Skeletal muscle cell (primary cell): ENCODE results near the gene ALDH1A3.

ENCODE experiments used
- DNase-seq: peaks from one replicate; pipeline ENCODE4 v3.0.0-alpha.2; 2010; ENCODE audit warnings: low read depth
- H3K4me3 ChIP-seq: 2 replicates; pipeline ENCODE4 v1.5.1; 2011; ENCODE audit warnings: low read depth, mild to moderate bottlenecking, control low read depth, low read length, moderate library complexity

The ALDH1A3 gene

DNA sequence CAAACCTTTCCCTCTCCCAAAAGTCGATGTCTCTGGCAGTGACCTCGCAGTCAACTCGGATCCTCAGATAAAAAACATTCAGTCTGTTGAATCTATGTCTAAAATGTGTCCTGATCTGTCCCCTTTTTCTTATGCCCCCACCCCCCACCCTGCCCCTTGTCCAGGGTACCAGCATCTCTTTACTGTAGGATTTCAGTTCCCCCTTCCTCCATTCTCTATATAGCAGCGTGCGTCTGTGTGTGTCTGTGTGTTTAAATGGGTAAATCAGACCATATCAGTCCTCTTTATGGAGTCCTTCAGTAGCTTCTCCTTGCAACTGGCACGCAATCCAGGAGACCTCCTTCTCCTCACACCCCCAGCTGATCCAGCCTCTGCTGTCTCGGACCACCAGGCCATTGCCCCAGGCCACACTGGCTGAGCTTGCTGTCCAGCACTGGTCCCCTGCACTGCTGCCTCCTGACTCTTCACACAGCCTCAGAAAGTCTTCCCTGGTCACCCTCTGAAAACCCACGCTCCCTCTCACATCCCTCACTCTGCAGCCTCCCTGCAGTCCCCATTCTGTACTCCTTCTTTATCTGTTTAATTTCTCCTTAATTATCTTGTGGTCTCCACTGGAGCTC lies 41.0 kb downstream of the ALDH1A3 start:
- DNase-seq = no peak
- H3K4me3 ChIP-seq = no peak overlapping the region

DNA sequence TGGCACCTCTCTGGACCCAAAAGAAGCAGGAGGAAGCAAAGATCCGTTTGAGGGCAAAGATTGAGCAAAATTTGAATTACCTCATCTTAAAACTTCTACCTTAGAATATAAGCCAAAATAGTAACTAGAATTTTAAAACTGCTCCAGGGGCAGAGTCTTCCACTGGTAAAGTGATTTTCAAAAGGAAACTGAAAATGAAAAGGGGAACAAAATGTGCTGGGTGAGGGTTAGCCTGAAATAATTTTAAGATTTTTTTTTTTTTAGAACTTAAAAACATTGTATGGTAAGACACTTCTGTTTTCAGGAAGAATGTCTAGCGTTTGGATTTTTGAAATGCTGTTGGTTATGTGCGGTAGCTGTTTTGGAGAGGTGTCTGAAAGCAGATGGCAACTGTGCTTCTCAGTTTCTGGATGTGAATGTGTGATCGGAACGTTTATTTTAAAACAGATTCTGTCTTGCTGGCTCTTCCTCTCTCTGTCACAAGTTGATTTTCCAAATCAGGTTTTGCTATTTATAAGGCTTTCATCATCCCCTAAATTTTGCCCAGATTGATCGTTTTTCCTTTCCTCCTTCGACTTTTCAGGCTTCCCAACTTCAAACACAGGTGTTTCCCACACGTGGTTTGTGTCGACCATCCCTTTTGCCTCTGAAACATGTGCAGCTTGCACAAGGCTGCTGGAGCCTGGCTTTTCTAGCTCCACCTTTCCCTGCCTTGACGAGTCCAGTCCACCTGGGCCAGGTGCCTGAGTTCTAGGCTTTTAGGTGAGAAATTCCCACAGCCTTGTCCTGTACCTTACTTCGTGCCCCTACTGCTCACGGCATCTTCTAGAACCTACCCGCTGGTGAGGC lies 42.8 kb downstream of the ALDH1A3 start:
- no peak overlapping the region for H3K4me3 ChIP-seq
- no peak for DNase-seq

DNA sequence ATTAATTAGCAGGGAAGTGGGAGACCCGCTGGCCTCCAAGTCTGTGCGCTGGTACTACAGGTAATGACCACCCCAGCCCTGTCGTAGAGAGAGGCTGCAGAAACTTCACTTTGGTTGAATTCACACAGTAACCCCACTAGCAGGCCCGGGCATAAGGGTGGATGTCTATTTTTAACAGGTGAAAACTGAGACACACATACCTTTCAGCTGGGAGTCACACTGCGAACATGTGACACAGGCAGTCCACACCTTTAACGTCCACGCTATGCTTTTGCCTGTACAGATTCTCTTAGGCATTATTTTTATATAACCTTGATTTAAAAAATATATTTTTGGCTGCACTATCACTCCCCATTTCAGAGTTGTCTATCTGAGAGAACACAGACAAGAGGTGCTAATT lies 43.4 kb downstream of the ALDH1A3 start:
- no peak for DNase-seq
- no peak overlapping the region for H3K4me3 ChIP-seq

DNA sequence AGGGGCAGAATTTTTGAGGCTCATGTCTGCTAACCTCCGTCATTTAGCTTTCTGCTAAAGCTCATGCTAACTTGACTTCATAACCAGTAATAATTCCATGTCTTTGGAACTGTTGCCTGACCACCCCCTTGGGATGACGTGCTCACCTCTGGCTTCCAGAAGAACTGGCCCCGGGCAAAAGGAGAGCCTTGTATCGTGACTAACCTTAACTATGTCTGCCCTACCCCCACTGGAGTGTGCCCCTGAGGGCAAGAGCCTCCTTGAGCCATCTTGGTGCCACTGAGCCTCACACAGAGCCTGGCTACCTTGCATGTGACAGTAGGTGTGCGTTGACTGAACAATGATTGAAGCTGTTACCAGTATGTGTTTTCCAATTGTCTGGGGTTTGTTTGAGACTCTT lies 44.3 kb downstream of the ALDH1A3 start:
- DNase-seq = no peak

DNA sequence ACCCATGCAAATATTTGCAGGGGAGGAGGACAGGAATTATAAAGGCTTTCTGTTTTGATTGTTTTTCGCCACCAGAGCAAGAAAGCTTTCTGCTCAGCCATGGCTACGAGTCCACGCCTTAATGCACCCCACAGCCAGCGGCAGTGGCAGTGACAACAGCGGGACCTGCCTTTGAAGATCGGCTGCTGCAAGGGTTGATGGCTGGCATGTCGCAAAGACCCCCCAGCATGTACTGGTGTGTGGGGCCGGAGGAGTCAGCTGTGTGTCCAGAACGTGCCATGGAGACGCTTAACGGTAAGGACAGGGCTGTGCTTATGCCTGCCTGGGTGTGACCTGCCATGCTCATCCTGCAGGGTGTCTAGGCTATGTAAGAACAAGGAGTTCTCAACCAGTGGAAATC lies 44.8 kb downstream of the ALDH1A3 start:
- H3K4me3 ChIP-seq = no peak overlapping the region
- DNase-seq = no peak

More for the DNA sequence above, 44.3 kb downstream of the ALDH1A3 start:
- no peak overlapping the region for H3K4me3 ChIP-seq

DNA sequence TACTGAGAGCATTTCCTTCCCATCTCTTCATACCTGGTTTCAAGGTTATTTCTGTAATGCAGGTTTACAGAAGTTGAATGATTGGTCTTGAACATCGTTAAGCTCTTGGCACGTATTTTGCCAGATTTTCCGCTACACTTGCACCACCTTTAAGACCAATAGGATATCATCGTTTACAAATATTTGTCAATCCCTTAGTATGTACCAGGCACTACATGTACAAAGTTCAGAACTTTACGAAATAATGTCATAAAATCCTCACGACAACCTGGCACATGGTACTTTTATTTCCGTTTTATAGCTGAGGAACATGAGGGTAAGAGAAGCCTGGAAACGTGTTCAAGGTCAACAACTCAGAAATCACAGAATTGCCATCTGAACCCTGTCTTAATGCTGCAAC lies 45.8 kb downstream of the ALDH1A3 start:
- no peak overlapping the region for H3K4me3 ChIP-seq
- no peak for DNase-seq

DNA sequence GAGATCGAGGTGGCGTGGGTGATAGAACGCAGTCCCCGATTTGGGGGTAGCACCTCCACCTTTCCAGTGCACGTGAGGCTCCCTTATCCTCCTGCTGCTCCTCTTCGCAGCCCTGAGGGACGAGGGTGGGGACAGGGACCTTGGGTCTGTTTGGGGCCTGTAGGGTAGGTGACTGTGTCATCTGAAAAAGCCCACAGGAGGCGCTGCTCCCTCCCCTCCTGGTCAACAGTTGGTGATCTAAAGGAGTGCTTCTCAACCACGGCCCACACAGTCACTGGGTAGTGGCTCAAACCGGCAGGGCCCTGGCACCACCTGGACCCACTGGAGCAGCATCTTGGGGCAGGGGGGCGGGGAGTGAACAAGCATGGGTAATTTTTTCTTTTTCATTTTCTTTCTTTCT lies 46.6 kb downstream of the ALDH1A3 start:
- DNase-seq = no peak
- H3K4me3 ChIP-seq = no peak overlapping the region

DNA sequence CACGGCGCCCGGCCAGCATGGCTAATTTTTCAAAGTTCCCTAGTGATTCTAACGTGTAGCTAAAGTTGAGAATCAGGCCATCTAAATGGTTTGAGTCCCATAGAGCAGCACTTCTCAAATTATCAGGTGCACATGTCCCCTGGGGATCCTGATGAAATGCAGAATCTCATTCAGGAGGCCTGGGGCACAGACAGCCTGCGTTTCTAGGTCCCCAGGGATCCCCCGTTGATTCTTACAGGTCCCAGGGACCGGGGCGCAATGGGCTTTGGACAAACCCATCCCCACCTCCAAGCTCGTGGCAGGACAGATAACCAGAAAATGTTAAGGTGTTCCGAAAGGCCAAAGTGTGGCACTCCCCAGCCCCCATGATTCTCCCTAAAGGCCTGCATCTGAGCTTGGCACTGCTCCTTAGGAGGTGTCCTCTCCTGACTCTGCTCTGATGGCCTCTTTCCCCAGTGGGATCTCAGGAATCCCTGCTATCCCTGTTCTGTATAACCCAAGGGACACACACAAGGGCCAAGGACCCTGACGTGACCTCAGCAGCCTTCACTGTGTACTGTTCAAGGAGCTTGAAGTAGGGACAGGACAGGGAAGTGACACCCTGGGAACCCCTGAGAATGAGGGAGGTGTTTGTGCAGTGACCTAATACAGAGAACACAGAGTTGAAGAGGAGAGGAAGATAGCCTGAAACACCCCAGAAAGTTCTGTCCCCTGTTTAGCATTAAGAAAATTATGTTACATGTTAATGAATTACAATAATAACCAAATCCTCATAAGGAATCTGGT lies 47.5 kb downstream of the ALDH1A3 start:
- DNase-seq = no peak
- H3K4me3 ChIP-seq = no peak overlapping the region

DNA sequence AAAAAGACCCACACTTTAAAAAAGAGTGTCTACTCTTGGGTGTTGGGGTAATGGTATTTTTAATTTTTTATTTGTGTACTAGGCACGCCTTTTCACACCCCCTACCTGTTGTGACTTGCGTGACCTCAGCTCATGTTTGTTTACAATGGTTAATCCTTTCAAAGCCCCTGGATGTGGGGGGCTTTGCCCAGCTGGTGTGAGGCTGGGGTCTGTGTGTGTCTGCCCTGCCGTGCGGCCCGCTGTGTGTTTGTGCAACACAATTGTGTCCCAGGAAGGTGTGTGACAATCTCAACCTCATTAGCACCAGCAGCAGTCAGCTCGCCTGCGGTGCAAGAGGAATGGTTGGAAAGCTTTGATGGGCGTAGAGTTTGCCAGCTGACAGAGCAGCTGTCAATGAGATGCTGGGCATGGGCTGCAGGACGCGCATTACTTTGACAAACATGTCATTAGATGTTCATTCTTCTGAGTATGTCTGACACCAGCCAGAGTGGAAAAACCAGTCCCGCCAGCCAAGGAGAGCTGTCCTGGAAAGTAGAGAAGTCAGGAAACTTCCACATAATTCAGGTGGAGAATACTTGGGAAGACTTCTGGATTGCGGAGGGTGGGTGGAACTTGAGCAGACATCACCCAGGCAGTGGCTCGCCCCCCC lies 49.1 kb downstream of the ALDH1A3 start:
- DNase-seq = no peak

DNA sequence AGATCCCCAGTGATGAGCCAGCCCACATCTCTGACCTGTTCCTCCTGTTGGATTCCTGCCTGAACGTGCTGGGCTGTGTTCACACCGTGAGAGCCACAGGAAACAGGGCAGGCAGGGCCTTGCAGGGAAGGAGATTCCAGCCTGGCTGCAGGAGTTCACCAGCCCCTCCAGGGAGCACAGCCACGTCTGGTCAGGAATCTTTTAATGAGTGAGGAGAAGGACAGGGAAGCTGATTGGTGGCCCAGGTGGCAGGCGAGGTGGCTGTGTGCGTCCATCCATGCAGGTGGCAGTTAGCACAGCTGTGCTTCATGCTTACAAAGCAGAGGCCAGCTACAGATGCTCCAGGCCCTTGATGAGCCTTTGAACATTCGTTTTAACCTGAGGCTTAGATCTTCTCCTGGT lies 50.0 kb downstream of the ALDH1A3 start:
- H3K4me3 ChIP-seq = no peak overlapping the region
- DNase-seq = no peak

More for the DNA sequence above, 49.1 kb downstream of the ALDH1A3 start:
- no peak overlapping the region for H3K4me3 ChIP-seq

DNA sequence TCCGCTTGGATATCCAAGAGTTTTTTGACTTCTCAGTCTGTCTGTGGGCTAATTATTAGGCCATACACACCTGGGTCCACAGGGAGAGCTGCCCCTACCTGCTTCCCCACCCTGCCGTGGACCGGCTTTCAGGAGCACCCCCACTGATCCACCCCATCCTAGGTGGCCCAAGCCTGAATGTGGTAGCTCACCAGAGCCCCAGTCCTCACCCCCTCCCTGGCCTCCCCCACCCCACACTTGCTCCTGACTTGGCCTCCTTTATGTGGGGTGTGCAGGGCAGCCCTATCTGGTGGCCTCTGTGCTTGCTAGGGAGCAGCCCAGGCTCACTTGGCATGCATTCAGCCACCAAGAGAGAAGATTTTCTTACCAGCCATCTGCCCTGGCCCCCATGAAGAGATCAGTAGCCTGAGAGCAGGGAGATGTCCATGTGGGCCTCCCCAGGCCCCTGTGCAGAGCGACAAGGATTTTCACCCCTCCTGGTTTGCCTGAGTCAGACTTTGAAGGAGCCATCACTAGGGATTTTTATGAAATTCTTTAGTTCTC lies 50.7 kb downstream of the ALDH1A3 start:
- DNase-seq = no peak
- H3K4me3 ChIP-seq = no peak overlapping the region

DNA sequence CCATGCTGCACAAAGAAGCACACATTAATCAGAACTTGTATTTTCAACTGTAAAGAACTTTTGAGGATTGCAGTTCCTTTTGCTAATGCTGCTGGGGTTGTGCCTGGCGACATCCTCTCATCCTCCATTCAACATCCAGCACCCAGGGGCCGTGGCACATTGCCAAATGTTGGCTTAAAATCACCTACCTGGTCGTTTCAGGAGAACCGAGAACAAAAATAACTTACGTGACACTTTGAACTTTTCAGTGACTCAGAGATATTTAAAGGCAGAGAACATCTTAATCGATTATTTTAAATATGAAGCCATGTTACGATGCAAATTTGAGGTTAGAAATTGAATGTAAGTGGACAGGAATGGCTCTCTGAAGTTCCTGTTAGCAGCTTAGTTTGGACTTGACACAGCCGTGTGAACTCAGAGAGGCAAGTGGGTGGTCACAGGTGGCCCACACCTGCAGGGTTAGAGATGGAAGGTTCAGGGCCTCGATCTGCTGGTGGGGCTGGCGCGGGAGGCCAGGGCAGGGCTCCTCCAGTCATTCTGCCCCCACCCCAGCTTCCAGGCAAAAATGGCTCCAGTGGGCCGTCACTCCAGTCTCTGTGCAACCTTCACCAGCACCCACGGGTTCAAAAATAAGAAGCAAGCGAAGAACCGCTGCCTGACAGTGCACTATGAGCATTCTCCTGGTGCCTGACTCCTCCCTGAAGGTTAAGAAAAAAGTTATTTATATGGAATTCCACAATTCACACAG lies 51.7 kb downstream of the ALDH1A3 start:
- no peak overlapping the region for H3K4me3 ChIP-seq
- no peak for DNase-seq

DNA sequence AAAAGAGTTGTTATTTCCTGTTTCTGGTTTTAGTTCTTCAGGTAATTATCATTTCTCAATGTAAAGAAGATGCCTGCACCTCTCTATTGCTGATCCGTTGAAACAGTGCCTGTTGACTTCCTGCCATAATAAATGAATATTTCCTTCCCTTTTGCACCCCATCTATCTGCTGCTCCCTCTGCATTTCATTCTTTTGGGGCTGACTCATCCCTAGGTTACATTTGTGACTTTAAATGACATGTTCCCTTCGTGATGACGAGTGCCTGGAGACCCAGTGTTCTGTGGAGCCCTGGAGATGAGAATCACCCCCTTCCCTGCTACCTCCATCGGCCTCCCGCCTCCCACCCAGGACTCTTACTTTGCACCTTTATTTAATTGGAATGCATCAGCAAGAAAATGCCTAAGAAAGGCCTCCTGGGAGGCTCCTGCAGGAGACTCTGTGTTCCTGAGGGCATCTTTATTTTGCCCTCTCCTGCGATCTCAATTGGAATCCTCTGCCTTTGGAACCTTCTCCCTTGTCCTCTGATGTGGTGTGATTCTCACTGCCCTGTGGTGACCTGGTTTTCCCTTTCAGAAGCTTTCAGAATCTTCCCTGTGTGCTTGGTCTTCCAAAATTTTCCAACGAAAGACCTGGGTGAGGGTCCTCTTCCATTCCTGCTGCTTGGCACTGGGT lies 53.2 kb downstream of the ALDH1A3 start:
- no peak for DNase-seq
- no peak overlapping the region for H3K4me3 ChIP-seq

DNA sequence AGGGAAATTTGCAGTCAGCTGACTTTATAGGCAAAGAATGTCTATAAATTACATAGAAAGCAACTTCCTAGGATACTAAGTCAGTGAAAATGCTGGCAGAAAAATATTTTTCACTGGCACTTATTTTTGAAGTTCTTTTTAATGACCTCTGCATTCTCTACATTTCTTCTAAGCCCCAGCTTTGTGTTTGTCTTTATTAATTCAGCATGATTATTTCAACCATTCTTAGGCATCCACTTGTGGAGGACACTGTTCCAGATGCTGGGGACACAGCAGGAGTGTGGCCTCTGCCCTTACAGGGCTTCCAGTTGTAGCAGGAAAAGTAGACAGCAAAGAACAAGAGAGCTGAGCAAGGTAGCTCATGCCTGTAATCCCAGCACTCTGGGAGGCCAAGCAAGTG lies 54.5 kb downstream of the ALDH1A3 start:
- H3K4me3 ChIP-seq = no peak overlapping the region
- no peak for DNase-seq

DNA sequence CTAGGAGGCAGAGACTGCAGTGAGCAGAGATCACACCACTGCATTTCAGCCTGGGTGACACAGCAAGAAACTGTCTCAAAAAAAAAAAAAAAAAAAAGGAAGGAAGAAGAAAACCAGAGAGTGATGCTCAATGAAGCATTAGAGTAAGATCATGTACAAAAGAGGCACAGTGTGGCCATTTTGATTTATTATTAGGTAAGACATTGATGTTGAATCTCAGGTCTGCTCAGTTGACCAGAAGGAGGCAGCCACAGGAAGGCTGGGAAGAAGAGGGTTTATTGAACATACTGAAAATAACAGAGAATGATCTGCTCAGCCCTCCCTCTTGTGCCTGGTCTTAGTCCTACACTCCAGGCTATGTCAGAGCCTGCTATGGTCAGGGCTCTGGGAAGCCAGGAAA lies 55.1 kb downstream of the ALDH1A3 start:
- no peak for DNase-seq
- no peak overlapping the region for H3K4me3 ChIP-seq

DNA sequence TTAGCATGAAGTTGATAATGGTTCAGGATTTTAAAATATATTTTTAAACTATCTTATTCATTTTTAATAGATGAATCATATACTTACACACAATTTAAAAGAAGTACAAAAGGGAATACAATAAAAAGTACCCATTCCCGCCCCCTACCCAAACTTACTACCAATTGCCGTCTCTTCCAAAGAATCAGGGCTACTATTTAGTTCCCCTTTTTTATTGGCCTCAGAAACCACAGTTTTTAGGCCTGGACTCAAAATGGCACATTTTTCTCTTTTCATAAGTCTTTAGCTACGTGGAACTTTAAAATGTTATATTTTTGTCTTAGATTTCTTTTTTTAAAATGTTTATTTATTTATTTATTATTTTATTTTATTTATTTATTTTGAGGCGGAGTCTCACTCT lies 57.5 kb downstream of the ALDH1A3 start:
- no peak overlapping the region for H3K4me3 ChIP-seq
- DNase-seq = no peak

DNA sequence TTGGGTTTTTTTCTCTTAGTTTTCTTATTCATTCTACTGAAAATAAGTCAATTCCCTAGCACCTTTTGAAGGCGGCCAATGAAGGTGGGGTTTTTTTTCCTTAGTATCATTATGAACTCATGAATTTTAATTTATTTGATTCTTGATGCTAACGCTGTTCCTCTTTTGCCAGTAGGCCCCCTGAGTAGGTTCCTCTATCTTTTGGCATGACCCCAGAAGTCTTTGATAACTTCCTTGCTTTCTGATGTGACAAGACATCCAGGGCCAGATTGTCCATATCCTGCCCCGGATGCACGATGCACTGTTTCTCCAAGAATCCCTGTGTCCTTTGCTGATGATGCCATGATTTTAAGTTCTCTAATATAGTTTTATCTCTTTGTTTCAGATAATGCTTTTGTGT lies 60.2 kb downstream of the ALDH1A3 start:
- H3K4me3 ChIP-seq = no peak overlapping the region
- DNase-seq = no peak

DNA sequence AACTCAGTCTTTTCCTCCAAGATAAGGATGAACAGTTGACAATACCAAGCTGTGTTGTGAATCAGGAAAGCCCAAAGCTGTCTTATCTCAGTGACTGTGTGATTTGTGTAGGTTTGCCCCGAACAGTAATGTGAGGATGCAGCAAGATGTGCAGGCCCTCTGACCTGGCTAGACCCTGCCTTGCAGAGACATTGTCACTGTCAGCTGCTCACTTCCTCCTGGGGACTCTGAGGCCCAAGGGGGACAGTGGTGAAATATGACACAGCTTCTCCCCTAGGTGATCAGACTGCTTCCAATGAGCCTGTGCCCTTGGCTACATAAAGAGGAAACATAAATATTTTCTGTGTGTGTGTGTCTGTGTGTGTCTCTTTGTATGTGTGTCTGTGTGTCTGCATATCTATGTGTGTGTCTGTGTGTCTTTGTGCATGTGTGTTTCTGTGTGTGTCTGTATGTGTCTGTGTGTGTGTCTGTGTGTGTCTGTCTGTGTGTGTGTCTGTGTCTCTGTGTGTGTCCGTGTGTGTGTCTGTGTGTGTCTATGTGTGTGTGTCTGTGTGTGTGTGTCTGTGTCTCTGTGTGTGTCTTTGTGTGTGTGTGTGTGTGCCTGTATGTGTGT lies 61.2 kb downstream of the ALDH1A3 start:
- no peak for DNase-seq
- no peak overlapping the region for H3K4me3 ChIP-seq
